GM12872 (cell line): ENCODE results near the gene MED25.

Source experiments
- TF ChIP-seq, protein P1 (sequence below): IDR thresholded peaks from 3 replicates; pipeline ENCODE4 v1.5.1; 2011; ENCODE audit warnings: low read depth, mild to moderate bottlenecking, low read length, moderate library complexity; ENCODE audit not compliant: insufficient read depth

MED25 gene

DNA sequence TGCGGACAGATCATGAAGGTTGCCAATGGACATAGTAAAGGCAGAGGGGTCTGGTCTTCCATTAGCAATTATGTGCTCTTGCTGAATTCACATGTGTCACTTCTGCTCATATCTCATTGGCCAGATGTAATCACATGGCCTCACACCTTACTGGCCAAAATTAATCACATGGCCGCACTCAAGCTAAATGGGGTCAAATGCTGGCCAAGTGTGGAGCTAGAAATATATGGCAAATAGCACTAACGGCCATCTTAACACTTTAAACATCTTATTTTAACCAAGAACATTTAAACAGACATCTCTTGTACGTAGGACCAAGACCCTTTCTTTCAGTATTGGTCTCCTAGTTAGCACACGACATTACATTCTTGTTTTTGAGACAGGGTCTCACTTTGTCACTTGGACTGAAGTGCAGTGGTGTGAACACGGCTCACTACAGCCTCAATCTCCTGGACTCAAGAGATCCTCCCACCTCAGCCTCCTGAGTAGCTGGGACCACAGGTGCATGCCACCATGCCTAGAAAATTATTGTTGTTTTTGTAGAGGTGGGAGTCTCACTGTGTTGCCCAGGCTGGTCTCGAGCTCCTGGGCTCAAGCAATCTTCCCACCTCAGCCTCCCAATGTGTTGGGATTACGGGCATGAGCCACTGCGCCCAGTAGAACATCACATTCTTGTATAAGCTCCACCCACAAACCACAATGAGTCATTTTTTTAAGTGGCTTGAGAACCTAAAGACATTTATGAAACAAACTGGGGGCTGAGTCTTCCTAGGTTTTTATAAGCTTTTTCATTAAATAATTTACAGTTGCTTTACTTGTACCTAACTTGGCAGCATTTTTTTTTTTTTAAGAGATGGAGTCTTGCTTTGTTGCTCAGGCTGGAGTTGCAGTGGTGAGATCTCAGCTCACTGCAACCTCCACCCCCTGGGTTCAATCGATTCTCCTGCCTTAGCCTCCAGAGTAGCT is 29.9 kb downstream of the MED25 start:
- TF ChIP-seq, protein P1, sequence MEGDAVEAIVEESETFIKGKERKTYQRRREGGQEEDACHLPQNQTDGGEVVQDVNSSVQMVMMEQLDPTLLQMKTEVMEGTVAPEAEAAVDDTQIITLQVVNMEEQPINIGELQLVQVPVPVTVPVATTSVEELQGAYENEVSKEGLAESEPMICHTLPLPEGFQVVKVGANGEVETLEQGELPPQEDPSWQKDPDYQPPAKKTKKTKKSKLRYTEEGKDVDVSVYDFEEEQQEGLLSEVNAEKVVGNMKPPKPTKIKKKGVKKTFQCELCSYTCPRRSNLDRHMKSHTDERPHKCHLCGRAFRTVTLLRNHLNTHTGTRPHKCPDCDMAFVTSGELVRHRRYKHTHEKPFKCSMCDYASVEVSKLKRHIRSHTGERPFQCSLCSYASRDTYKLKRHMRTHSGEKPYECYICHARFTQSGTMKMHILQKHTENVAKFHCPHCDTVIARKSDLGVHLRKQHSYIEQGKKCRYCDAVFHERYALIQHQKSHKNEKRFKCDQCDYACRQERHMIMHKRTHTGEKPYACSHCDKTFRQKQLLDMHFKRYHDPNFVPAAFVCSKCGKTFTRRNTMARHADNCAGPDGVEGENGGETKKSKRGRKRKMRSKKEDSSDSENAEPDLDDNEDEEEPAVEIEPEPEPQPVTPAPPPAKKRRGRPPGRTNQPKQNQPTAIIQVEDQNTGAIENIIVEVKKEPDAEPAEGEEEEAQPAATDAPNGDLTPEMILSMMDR = no peak

DNA sequence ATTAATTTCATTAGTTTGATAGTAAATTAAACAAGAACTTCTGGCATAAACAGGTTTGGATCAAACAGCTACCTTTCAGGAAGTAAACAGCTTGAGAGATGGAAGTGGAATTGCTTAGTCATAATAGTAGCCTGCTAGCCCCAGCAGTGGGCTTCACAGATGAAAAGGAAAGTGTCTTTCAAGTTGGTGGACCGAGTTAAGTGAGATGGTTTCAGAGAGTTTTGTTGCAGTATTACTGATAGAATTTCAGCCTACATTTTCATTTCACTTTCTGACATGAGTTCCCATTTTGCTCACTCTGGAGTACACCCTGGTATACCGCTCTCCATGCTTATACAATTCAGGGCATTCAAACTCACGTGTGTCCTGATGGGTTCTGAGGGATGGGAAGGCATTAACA is 30.8 kb downstream of the MED25 start:
- TF ChIP-seq, protein P1 = no peak

DNA sequence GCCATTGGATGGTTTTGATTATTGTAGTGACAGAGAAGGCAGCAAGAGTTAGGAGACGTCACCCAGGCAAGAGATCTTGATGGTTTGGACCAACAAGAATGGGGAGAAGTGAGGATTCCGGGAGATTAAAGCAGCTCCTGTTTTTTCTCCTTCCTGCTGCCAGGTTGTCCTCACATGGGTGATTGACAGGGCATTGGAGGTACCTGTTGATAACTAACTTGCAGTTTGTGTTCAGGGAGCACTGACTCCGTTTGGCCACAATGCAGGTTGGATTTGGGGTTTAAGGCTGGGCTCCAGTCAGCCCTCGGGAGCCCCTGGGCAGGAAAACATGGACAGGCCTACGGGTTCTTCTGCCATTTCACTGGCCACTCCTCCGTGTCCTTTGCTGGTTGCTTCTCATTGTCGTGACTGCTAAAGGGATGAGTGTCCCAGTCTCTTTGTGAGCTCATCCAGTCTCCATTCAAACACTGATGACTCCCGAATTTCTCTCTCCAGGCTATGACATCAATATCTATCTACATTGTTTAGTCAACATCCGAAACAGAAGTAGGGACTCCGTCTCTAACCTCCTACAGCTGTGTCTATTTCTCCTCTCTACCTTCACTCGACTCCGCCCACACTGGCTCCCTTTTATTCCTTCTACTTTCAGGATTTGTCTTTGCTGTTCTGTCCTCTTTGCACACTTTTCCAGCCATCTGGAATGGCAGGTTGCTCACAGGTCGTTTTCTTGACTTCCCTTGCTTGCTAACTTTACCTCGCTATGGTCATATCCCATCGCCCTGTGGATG is 31.5 kb downstream of the MED25 start:
- TF ChIP-seq, protein P1 = no peak

DNA sequence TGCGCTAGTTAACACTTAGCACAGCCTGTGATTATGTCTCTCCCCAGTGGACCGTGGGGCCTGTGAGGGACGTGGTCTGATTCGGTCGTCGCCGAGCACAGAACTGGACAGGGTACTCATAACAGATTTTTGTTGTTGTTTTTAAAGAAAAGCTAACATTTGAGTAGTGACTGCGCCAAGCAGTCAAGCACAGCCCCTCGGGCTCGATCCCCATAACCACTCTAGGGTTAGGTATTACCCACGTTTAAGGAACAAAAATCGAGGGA is 32.1 kb downstream of the MED25 start:
- TF ChIP-seq, protein P1 = no peak

DNA sequence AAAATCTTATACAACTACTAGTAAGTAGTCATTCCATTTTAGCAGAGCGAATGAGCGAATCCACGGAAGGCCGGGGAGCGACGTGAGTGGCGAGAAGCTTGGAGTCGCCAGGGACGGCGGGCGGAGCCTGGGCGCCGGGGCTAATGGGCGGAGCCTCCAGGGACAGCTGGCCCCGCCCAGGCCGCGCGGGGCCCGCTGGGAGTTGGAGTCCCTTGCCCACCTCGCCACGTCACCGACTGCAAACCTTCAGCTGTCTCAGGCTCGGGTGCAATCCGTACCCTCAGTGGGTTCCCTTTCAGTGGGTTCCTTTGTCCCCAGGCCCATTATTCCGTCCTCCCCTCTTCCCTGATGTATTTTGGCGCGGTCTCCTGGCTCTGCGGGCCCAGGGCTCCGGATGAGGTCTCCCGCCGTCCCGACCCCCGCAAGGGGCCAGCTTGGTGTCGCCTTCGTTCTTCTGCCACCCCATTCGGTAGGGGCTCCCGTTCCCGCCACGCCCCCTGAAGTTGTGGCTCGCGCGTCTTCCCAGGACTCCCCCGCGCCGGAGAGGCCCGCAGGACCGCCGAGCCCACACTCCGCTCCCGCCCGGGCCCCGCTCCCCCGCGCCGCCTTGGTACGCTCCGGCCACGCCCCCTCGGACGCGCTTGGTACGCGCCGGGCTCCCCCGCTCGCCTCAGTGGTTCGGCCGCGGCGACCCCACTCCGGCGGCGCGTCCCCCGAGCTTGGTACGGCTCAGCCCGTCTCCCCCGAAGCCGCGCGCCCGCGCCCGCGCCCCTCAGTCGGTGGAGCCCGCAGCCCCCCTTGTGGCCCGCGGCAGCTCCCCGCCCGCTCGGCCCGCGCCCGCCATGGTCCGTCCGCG is 32.6 kb downstream of the MED25 start, which contains the start of gene PTOV1:
Gene PTOV1, plus strand, starts transcription at position 673 of the 856 bp plus-strand sequence.
- TF ChIP-seq, protein P1 = no peak

DNA sequence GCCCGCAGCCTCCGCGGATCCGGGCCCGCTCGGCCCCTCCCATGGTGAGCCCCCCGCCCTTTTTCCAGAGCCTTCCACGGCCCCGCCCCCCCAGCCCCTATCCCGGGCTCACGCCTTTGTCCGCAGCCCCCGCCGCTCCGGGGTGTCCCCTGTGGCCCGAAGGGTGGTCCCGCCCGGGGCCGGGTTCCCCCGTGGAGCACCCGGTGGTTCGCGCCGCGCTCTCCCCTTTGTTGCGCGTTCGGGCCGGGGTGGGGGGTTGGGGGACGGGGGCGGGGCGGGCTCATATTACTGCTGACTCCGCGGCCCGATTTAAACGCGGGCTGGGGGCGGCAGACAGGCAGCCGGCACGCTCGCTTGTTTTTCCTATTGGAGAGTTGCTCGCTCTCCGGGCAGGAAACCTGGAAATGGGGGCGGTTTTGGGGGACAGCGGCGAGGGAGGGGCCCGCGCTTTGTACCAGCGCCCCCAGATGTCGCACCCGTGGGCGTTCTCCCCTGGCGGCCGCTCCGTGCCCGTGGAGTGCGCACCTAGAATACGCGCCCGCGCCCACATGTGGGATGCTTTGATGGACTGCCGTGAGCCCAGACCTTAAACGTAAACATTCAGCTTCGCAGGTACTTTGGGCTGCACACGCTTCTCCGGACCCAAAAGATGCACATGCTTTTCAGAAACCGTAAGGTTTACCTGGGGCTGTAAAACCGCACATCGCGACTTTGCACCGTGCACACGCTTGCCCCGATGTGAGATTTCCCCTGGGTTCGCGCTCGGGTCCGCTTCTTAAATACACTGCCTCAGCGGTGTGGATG is 33.6 kb downstream of the MED25 start:
- TF ChIP-seq, protein P1 = no peak
